Thoracic aorta (tissue), 2 donors: ENCODE results near the gene SPATA31C2. TPM values are rescaled to one million over a fixed set of nuclear protein-coding genes. Genes with fewer than 3 reads are reported as not detected.
"Not testable (repeated sequence)": the region's sequence is repeated elsewhere in the genome, so short reads cannot be mapped to it uniquely, and the experiment has no call there.

Source experiments
- ATAC-seq: fragments of 150-250 bp; one replicate; pipeline ENCODE4 v1.8.0; 2017; ENCODE audit warnings: low read depth; ENCODE audit not compliant: insufficient number of reproducible peaks, low FRiP score
- DNase-seq: peaks from one replicate; pipeline ENCODE4 v3.0.0-alpha.2; 2020; ENCODE audit warnings: low spot score
- H3K27ac ChIP-seq, 2 donors: fragments of 200-600 bp; sonication (generic); 1 replicate in 1 of 2; 2 replicates in 1 of 2; pipeline ENCODE4 v1.5.1; 2016; ENCODE audit warnings: mild to moderate bottlenecking in 2 of 2, moderate library complexity in 2 of 2
- H3K27me3 ChIP-seq: fragments of 200-600 bp; sonication (generic); replicated peaks from 2 replicates; pipeline ENCODE4 v1.6.0; 2016; ENCODE audit warnings: mild to moderate bottlenecking; ENCODE audit not compliant: insufficient read depth
- H3K36me3 ChIP-seq: fragments of 200-600 bp; sonication (generic); one replicate; pipeline ENCODE4 v1.5.1; 2016
- H3K4me1 ChIP-seq, 2 donors: fragments of 200-600 bp; sonication (generic); 1 replicate in 1 of 2; 2 replicates in 1 of 2; pipeline versions ENCODE4 v1.5.1 to v1.6.0; 2016; ENCODE audit warnings: low read depth in 2 of 2, mild to moderate bottlenecking in 1 of 2; ENCODE audit not compliant: control insufficient read depth in 1 of 2
- H3K4me3 ChIP-seq: fragments of 200-600 bp; sonication (generic); 2 replicates; pipeline ENCODE4 v1.5.1; 2016; ENCODE audit warnings: mild to moderate bottlenecking
- H3K9me3 ChIP-seq: fragments of 200-600 bp; sonication (generic); 2 replicates; pipeline ENCODE4 v1.5.1; 2016
- total RNA-seq, 2 donors: library from RNA; depleted of rRNA; stranded (reverse); fragments of >200 nt; gene quantifications; one replicate each; pipeline versions ENCODE4 v1.1.0 to v1.2.3, GENCODE V29; 2016
- TF ChIP-seq, protein P1 (sequence below): fragments of 200-600 bp; sonication (generic); IDR thresholded peaks from one replicate; pipeline ENCODE4 v1.5.1; 2019; ENCODE audit warnings: antibody characterized with exemption

Gene SPATA31C2
- not detected for total RNA-seq

DNA sequence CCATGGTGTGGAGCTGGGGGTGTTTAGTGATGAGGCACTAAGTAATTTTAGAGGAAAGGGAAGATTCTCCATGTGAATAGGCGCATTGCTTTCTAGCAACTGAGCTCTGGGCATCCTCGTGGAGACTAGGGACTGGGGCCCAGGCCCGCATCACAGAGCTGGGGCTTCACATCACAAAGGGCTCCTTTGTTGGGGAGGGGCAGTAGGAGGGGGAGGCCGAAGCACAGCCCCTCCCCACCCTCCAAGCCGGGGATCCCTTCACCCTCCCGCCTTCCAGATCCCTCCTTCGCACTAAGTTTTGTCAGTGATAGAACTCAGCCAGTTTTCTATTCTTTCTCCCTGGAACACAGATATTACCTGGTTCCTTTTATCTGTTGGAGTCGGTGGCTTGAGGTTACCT lies at the start of gene SPATA31C2:
TSS of gene SPATA31C2 (minus strand) at position 101 of the 400 bp plus-strand sequence. CDS start at position 72, 29 bp downstream.
- not testable (repeated sequence) for DNase-seq, H3K4me1 ChIP-seq, H3K9me3 ChIP-seq, H3K4me3 ChIP-seq, ATAC-seq, H3K36me3 ChIP-seq, H3K27ac ChIP-seq, H3K27me3 ChIP-seq

DNA sequence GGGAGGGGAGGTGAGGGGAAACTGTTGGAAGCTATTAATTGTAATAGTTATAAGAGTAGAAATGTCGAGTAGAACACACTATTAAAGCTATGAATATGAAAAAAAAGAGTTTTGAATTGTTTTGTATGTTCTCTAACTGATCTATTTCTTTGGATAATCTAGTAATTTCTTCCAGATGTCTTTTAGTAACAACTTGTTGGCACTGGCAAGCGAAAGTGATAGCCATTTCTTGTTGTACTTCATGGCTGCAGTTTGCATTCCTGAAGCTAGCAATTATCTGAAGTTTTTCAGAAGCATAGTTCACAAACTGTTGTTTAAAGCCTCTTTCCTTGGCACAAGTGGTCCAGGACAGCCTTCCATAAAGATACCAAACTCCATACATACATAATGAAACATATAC lies 49.4 kb upstream of the SPATA31C2 start:
- no peak for ATAC-seq
- TF ChIP-seq, protein P1, sequence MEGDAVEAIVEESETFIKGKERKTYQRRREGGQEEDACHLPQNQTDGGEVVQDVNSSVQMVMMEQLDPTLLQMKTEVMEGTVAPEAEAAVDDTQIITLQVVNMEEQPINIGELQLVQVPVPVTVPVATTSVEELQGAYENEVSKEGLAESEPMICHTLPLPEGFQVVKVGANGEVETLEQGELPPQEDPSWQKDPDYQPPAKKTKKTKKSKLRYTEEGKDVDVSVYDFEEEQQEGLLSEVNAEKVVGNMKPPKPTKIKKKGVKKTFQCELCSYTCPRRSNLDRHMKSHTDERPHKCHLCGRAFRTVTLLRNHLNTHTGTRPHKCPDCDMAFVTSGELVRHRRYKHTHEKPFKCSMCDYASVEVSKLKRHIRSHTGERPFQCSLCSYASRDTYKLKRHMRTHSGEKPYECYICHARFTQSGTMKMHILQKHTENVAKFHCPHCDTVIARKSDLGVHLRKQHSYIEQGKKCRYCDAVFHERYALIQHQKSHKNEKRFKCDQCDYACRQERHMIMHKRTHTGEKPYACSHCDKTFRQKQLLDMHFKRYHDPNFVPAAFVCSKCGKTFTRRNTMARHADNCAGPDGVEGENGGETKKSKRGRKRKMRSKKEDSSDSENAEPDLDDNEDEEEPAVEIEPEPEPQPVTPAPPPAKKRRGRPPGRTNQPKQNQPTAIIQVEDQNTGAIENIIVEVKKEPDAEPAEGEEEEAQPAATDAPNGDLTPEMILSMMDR = no peak

DNA sequence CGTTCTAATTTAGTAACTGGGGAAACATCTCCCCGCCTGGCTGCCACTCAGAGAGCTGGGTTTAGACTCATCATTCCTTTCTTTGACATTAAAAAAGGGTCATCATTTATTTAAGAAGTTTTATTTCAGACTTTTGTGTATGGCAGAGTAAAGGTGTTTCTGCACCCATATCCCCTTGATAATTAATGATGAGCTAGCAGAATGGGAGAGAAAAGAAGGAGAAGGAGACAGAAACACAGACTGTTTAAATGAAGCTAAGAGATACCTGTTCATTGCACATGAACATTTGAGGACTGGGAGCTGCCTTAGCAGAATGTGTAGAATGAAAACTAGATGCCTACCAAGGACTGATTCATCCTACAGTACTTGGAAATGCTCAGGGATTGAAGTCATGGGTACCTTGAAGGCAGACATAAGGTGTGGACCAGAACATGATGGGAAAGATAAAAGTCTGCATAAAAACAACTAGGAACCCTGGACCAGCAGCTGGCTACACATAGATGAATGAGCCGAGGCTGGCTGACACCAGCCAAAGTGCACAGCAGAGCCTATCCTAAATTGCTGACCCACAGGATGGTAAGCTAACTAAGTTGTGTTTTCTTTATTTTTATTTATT lies 48.3 kb upstream of the SPATA31C2 start:
- no peak overlapping the region for H3K27ac ChIP-seq
- no peaks in the 10 kb centered on the region for H3K9me3 ChIP-seq
- no peak overlapping the region for H3K4me3 ChIP-seq
- H3K36me3 ChIP-seq = no peaks in the 10 kb centered on the region
- TF ChIP-seq, protein P1 = no peak
- DNase-seq (no peak), ATAC-seq (no peak)
- peaks cover 0 to 11% of the 10 kb centered on the region in 2 donors for H3K4me1 ChIP-seq
- H3K27me3 ChIP-seq = no peaks in the 10 kb centered on the region

More for the DNA sequence above, 49.4 kb upstream of the SPATA31C2 start:
- Histone ChIP-seq H3K9me3 (no peaks in the 10 kb centered on the region), H3K4me3 (no peak overlapping the region), H3K4me1 (peaks cover 0 to 11% of the 10 kb centered on the region in 2 donors), H3K36me3 (no peaks in the 10 kb centered on the region), H3K27ac (no peak overlapping the region), H3K27me3 (no peaks in the 10 kb centered on the region)
- no peak for DNase-seq

DNA sequence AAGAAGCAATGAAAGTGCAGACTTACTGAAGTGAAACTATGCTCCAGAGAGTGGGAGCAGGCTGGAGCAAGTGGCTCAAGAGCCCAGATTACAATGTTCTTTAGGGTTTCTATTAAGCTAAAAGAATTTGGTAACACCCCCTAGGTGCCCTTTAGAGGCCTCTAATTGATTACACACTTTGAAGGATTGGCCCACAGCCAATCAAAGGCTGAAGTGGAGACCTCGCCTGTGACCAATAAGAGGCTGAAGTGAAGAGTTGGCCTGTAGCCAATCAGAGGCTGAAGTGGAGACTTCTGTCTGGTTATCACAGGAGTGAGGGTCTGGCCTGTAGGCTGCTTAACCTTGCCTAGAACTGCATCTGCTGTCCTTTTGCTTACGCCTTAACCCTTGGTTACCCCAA lies 46.7 kb upstream of the SPATA31C2 start:
- Histone ChIP-seq H3K36me3 (no peaks in the 10 kb centered on the region), H3K4me3 (no peak overlapping the region), H3K9me3 (no peaks in the 10 kb centered on the region), H3K4me1 (peaks cover 0 to 11% of the 10 kb centered on the region in 2 donors), H3K27ac (no peak overlapping the region), H3K27me3 (no peaks in the 10 kb centered on the region)
- TF ChIP-seq, protein P1 = no peak
- DNase-seq (no peak), ATAC-seq (no peak)

DNA sequence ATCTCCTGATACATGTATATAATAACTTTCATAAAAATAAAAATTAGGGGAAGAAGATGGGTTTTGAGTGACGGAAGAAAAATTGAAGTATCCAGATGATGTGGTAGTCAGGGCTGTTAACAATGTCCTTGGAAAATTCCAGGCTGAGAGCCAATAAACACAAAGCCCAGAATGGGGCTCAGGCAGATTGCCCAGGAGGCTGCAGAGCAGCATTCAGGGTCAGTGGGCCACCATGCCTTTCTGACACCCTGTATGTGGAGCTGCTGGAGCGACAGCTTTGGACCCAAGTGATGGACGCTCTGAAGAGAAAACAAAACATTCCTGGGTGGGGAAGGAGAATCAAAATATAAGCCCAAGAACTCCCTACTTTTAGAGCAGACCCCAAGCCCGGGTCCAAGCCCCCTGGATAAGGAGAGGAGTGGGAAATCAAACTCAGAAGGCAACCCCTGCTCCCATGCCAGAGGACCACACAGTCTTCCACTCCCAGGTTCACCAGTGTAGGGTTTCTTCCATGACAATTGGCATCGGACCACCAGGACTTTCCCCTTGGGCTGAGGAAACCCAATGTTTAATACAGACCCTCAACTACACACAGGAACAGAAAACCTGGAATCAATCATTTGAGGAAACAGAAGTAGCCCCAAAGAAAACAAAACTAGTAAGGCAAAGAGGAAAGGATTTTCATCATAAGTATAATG lies 45.7 kb upstream of the SPATA31C2 start:
- no peak overlapping the region for H3K27ac ChIP-seq
- H3K36me3 ChIP-seq = no peaks in the 10 kb centered on the region
- H3K27me3 ChIP-seq = no peaks in the 10 kb centered on the region
- TF ChIP-seq, protein P1 = no peak
- peaks cover 0 to 11% of the 10 kb centered on the region in 2 donors for H3K4me1 ChIP-seq
- no peak overlapping the region for H3K4me3 ChIP-seq
- ATAC-seq = no peak
- no peak for DNase-seq
- H3K9me3 ChIP-seq = no peaks in the 10 kb centered on the region
